Activated CD8-positive, alpha-beta memory T cell treated with anti-CD3 and anti-CD28 coated beads, Interleukin-2, amount 10 ng/mL, durations not matched to agents 7 days and 5 days (primary cell): ENCODE measurements around the gene BMPR1A. TPM values are rescaled to one million over a fixed set of nuclear protein-coding genes. Genes with fewer than 3 reads are reported as not detected.

Source experiments
- ATAC-seq: fragments of 150-1000 bp; cut with Tn5 transposase; one replicate; pipeline ENCODE4 v1.10.0; 2021; ENCODE audit warnings: moderate library complexity
- CTCF ChIA-PET: fragments of 350-600 bp; sonication (Branson Sonifier 250); formaldehyde crosslinking; loops from one replicate; lab custom pipeline; 2021; ENCODE audit warnings: antibody characterized with exemption; lab: Charles Lee
- DNase-seq: peaks from one replicate; pipeline ENCODE4 v3.0.0-alpha.2; 2020
- H3K27ac Mint-ChIP-seq: one replicate; pipeline ENCODE4 v1.8.0; 2021; ENCODE audit warnings: mild to moderate bottlenecking, mixed read lengths
- H3K27me3 Mint-ChIP-seq: one replicate; pipeline ENCODE4 v1.8.0; 2021; ENCODE audit warnings: mixed read lengths
- H3K36me3 Mint-ChIP-seq: one replicate; pipeline ENCODE4 v1.8.0; 2021; ENCODE audit warnings: mild to moderate bottlenecking, mixed read lengths
- H3K4me1 Mint-ChIP-seq: one replicate; pipeline ENCODE4 v1.8.0; 2021; ENCODE audit warnings: mixed read lengths
- H3K4me3 Mint-ChIP-seq: one replicate; pipeline ENCODE4 v1.8.0; 2021; ENCODE audit warnings: mild to moderate bottlenecking, moderate library complexity, mixed read lengths
- H3K9me3 Mint-ChIP-seq: one replicate; pipeline ENCODE4 v1.8.0; 2022; ENCODE audit warnings: low read depth, mixed read lengths
- total RNA-seq, 2 experiments: library from RNA; stranded (reverse); gene quantifications; one replicate each; pipeline ENCODE4 v1.2.3, GENCODE V29; 2021

Gene BMPR1A
- 10 to 100 TPM; 17.1 to 19.5 TPM for total RNA-seq

DNA sequence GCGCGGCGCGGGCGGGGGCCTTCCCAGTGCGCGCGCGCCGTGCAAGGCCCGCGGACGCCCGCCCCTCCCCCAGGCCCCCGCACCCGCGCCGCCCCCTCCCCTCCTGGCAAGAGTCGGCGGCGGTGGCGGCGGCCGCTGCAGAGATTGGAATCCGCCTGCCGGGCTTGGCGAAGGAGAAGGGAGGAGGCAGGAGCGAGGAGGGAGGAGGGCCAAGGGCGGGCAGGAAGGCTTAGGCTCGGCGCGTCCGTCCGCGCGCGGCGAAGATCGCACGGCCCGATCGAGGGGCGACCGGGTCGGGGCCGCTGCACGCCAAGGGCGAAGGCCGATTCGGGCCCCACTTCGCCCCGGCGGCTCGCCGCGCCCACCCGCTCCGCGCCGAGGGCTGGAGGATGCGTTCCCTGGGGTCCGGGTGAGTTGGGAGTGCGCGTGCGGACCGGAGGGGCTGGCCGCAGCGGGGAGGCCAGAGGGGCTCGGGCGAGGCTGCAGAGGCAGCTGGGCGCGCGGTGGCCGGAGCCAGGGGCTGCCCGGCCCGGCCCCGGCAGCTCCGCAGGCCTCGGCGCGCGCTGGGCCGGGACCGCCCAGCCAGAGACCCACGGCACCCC is at the start of gene BMPR1A:
Gene BMPR1A (plus strand): TSS at position 109 of the 602 bp plus-strand sequence. CDS start 119,400 bp downstream, outside the sequence.
- DNase-seq (no peak), ATAC-seq (peak; percentile 63)
- Mint-ChIP-seq H3K27ac (peak within 1 kb of the TSS; percentile 82), H3K4me1 (peaks cover 52% of the 10 kb centered on the region), H3K36me3 (peaks cover 11% of the 10 kb centered on the region), H3K27me3 (peaks cover 19% of the 10 kb centered on the region), H3K4me3 (peak within 1 kb of the TSS; percentile 85), H3K9me3 (no peaks in the 10 kb centered on the region)
- CTCF ChIA-PET: interaction anchor here (0.9 to 1.3 kb wide), 4 partner anchors 15 to 136 kb away, joined by 3 to 6 read pairs (median 4); no protein-coding TSS in a partner anchor

DNA sequence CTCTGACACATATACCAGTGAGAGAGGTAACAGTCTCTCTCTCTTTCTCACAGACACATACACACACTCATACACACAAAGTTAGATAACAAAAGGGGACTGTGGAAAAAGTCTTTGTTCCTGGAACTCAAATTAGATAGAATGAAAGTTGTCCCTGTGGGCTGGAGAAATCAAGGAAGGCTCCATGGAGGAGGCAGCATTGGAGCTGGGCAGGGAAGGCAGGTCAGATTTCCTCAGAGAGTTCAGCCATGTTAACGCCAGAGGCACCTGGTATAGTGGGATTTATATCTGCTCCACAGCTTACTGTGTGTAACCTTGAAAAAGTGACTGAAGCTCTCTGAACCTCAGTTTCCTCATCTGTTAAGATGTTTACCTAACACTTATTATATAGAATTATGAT is 49.4 kb upstream of the BMPR1A start:
- H3K27ac Mint-ChIP-seq: no peak overlapping the region
- no peak overlapping the region for H3K4me3 Mint-ChIP-seq
- DNase-seq (no peak), ATAC-seq (no peak)
- no peaks in the 10 kb centered on the region for H3K9me3 Mint-ChIP-seq
- H3K36me3 Mint-ChIP-seq: no peaks in the 10 kb centered on the region
- H3K4me1 Mint-ChIP-seq: peaks cover 7% of the 10 kb centered on the region
- H3K27me3 Mint-ChIP-seq: no peaks in the 10 kb centered on the region
- CTCF ChIA-PET: no interaction called here

DNA sequence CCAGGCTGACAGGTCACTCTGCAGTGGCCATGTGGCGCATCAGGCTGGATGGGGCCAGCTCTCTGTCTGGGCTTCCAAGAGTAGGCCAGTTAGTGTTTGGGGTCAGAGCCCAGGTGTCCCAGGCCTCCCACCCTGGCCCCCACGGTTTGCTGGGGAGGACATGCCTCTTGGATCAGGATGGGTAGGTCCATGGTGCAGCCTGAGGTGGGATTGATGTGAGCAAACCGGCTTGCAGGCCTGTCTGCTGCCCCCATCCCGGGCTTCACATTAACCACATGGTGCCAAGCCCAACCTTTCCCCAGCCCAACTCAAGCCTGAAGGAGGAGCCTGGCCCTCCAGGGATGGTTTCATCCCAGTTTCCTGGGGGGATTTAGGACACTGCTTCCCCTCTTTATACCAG is 48.9 kb upstream of the BMPR1A start:
- no peaks in the 10 kb centered on the region for H3K27me3 Mint-ChIP-seq
- CTCF ChIA-PET: interaction anchor here (1.0 kb wide), 1 partner anchor 13 kb away, joined by 3 read pairs; no protein-coding TSS in a partner anchor
- no peak for DNase-seq
- H3K4me3 Mint-ChIP-seq: no peak overlapping the region
- no peaks in the 10 kb centered on the region for H3K36me3 Mint-ChIP-seq
- no peak overlapping the region for H3K27ac Mint-ChIP-seq
- peaks cover 9% of the 10 kb centered on the region for H3K4me1 Mint-ChIP-seq
- H3K9me3 Mint-ChIP-seq: no peaks in the 10 kb centered on the region
- no peak for ATAC-seq

DNA sequence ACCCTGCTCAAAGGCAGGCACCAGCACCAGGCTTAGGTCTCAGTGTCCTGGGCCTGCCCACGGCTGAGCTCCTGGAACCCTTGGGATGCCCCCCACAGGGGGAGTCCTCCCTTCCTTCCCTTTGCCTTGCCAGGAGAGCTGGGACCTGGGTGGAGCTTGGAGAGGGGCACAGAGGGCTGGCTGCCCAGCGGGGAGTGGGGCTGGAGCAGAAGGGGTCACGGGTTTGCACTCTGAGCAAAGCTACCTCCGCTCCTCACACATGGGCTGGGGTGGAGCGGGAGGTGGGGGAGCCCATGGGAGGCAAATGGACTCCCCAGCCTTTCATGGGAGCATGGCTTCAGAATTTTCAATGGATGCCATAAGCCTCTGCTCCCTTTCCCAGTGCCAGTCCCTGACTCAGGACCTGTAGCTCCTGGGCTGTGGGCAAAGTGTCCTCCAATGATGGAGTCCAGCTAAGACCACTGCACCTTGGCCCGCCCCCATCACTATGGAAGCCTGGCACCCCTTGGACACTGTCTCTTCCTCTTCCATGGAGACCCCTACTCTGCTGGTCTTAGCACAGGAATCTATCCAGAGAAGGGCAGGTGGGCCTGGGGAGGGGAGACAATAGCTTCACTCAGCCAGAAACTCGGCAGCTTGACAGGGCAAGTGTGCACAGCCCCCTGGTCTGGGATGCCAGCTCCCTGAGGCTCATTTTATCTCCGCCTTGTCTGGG is 48.2 kb upstream of the BMPR1A start:
- H3K27me3 Mint-ChIP-seq: no peaks in the 10 kb centered on the region
- H3K4me3 Mint-ChIP-seq: no peak overlapping the region
- no peaks in the 10 kb centered on the region for H3K36me3 Mint-ChIP-seq
- H3K27ac Mint-ChIP-seq: no peak overlapping the region
- H3K9me3 Mint-ChIP-seq: no peaks in the 10 kb centered on the region
- H3K4me1 Mint-ChIP-seq: peaks cover 9% of the 10 kb centered on the region
- no peak for ATAC-seq
- DNase-seq: no peak
- CTCF ChIA-PET: interaction anchor here (1.0 kb wide), 2 partner anchors 13 to 19 kb away, joined by 3 read pairs; no protein-coding TSS in a partner anchor

DNA sequence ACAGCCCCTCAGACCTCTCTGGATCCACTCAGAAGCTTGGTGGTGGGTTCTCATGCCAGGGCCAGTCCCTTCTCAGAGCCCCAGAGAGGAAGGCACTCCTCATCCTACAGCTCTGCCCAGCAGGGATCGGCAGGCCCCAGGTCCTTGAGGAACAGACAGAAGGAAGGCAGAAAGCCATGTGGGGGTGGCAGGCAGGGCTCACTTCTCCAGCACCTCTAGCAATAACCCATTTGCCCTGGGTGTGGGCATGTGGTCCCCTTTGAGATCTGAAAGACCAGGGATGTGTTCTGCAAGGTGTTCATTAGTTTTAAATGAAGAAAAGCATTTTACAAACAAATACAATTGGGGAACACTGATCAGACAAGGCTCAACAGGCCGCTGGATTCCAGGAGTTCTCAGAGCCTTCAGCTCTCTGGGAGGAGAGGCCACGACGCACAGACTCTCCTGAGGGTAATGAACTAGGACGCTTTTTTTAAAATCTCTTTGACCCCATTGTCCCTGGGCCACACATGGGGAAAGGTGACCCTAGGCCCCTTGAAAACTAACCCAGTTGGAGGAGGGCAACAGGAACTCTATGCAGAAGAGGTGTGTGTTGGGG is 47.5 kb upstream of the BMPR1A start:
- H3K36me3 Mint-ChIP-seq: no peaks in the 10 kb centered on the region
- H3K9me3 Mint-ChIP-seq: no peaks in the 10 kb centered on the region
- H3K4me1 Mint-ChIP-seq: peaks cover 9% of the 10 kb centered on the region
- no peak overlapping the region for H3K4me3 Mint-ChIP-seq
- H3K27ac Mint-ChIP-seq: no peak overlapping the region
- H3K27me3 Mint-ChIP-seq: no peaks in the 10 kb centered on the region
- ATAC-seq: no peak
- CTCF ChIA-PET: interaction anchor here (1.0 kb wide), 2 partner anchors 14 to 20 kb away, joined by 3 read pairs; no protein-coding TSS in a partner anchor
- no peak for DNase-seq

DNA sequence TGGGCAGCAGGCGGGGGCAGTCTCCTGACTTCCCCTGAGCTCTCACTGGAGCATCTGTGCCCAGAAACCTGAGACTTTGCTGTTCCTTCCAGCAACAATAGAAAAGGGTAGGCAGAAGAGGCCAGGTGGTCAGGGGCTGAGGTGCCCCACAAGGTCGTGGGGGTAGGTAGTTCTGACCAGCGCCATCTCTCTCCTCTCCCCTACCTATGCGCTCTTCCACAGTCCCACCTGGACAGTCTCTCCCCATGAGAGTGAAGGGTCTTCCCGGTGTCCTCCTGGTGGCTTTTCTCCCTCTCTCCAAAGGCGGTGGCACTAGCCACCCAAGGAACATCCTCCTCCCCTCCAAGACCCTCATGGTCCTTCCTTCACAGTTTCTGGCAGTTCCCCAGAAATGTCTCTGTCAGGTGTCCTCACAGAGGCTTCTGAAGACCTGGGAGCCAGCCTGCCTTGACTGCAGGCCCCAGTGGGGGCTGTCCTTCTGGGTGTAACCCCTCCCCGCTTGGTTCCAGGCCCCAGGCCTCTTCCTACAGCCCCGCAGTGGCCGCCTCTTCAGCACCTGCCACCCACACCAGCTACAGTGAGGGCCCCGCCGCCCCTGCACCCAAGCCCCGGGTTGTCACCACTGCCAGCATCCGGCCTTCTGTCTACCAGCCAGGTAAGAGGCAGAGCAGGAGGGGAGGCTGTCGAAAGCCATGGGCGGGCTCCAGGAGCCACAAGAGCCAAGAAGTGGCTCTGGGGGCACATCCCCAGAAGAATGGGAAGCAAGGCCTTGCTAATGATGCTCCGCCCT is 46.8 kb upstream of the BMPR1A start:
- Mint-ChIP-seq H3K27me3 (no peaks in the 10 kb centered on the region), H3K9me3 (no peaks in the 10 kb centered on the region), H3K4me1 (peaks cover 9% of the 10 kb centered on the region), H3K4me3 (no peak overlapping the region), H3K36me3 (no peaks in the 10 kb centered on the region), H3K27ac (peak overlapping the region; percentile 57)
- DNase-seq: no peak
- CTCF ChIA-PET: interaction anchor here (0.8 to 1.0 kb wide), 3 partner anchors 14 to 43 kb away, joined by 3 to 4 read pairs (median 3); no protein-coding TSS in a partner anchor
- no peak for ATAC-seq

DNA sequence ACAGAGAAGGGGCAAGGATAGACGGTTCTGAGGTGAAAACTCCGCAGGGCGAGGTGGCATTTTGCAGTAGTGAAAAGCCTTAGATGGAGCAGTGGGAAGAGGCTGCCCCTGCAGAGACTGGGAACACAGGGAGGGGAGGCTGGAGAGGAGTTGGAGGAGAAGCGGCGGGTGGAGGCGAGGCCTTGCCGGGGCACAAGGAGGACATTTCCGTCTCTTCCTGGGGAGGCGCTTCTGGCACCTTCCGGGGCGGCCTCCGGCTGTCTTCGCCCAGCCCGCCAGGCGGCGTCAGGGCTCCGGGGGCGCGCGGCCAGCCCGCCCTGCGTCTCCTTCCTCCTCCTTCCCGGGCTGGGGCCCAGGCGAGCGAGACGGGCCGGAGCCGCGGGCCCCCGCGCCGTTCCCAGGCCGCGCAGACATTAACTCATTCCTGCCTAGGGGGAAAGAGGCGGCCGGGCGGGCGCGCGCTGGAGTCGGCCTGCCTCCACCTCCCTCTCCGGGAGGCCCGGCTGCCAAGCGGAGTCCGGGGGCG is 45.4 kb upstream of the BMPR1A start:
- Mint-ChIP-seq H3K27me3 (no peaks in the 10 kb centered on the region), H3K9me3 (no peaks in the 10 kb centered on the region), H3K4me1 (peaks cover 9% of the 10 kb centered on the region), H3K4me3 (peak overlapping the region; percentile 74), H3K27ac (peak overlapping the region; percentile 92), H3K36me3 (no peaks in the 10 kb centered on the region)
- ATAC-seq (peak; percentile 96), DNase-seq (peak; percentile 89)
- CTCF ChIA-PET: interaction anchor here (1.0 to 1.8 kb wide), 4 partner anchors 46 to 228 kb away, joined by 3 to 6 read pairs (median 4); no protein-coding TSS in a partner anchor

DNA sequence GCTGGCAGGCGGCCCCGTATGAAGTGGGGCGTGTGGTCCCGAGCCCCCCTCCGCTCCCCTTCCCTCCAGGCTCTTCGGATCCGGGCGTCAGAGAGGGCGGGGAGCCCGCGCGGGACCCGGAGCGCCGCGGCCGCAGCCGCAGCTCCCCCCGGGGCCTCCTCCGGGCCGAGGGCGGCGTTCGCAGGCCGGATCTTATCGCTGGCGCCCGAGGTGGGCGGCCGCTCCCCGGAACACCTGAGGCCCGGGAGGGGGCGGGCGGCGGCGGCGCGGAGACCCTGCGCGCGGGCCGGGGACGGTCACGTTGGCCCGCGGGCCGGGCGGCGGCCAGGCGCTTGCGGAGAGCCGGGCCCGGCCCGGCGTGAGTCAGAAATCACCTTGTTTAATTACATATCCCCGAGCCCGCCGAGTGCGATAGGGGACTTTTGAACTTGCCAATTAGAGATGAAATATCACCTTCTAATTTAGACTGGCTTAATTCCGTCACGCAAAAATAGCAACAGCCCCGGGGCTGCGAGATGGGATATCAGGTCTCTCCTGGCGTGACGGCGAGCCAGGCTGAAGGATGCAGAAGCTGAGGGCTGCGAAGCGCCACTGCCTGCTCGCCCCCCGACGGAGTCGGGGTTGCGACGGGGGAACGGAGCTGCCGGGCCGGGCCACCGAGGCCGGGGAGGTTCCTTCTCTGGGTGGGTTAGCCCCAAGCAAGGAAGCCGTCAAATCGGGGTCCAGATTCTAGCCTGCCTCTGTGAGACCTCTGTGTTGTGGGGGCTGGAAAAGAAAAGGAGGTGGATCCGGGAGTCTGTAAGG is 44.7 kb upstream of the BMPR1A start:
- Mint-ChIP-seq H3K4me1 (peaks cover 9% of the 10 kb centered on the region), H3K27ac (peak overlapping the region; percentile 91), H3K27me3 (no peaks in the 10 kb centered on the region), H3K36me3 (no peaks in the 10 kb centered on the region), H3K4me3 (peak overlapping the region; percentile 80), H3K9me3 (no peaks in the 10 kb centered on the region)
- ATAC-seq: peak; percentile 68
- CTCF ChIA-PET: interaction anchor here (0.7 to 1.8 kb wide), 15 partner anchors 18 to 312 kb away, joined by 3 to 6 read pairs (median 3); no protein-coding TSS in a partner anchor
- DNase-seq: peak; percentile 62

DNA sequence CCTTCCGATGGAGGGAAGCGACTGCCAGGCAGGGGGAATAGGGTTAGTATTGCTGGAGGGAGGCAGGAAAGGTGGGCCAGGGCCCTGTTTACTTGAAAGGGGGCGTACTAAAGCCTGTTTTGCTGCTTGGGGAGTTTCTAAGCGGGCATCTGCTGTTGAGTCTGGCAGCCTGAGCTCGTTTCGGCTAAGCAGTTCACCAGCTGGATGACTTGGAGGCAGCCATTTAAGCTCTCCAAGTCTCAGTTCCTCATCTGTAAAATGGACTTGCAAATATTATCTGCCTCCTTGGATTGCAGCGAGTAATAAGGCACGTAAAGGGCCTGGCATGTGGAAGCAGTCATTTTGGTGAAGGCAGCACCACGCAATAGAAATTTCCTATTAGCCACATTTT is 44.1 kb upstream of the BMPR1A start:
- ATAC-seq (no peak), DNase-seq (no peak)
- H3K27ac Mint-ChIP-seq: peak overlapping the region; percentile 91
- peak overlapping the region; percentile 80 for H3K4me3 Mint-ChIP-seq
- H3K9me3 Mint-ChIP-seq: no peaks in the 10 kb centered on the region
- no peaks in the 10 kb centered on the region for H3K27me3 Mint-ChIP-seq
- no peaks in the 10 kb centered on the region for H3K36me3 Mint-ChIP-seq
- CTCF ChIA-PET: interaction anchor here (0.9 to 1.8 kb wide), 12 partner anchors 19 to 313 kb away, joined by 3 to 6 read pairs (median 4); no protein-coding TSS in a partner anchor
- peaks cover 9% of the 10 kb centered on the region for H3K4me1 Mint-ChIP-seq

DNA sequence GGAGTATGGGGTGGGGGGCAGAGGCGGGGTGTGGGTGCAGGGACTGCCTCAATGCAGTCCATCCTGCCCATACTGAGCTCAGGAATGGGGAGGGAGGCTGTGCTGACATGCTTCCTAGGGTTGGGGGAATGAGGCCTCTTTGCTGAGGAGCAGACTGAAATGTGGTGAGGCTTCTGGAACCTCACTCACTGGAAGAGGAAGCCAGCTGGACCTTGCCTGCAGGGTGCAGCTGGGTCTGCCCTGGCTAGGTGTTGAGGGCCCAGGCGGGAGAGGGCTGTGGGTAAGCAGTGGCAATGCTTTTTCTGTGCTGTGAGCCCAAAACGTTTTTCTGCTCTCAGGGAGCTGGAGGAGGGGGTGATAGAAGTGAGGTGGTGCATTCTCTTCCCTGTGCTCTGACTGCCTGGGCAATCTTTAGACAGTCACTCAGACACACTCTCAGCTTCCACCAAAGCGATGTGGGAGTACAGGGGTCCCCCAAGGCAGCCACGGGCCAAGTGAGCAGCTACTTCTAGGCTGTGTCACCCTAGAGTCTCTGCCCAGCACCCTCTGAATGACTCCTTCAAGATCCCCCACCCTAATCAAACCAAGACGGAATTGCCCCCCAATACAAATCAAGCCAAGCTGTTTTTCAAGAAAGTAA is 41.1 kb upstream of the BMPR1A start:
- CTCF ChIA-PET: interaction anchor here (0.5 to 1.3 kb wide), 2 partner anchors 26 to 52 kb away, joined by 3 read pairs; no protein-coding TSS in a partner anchor
- Mint-ChIP-seq H3K4me1 (peaks cover 9% of the 10 kb centered on the region), H3K4me3 (no peak overlapping the region), H3K27ac (no peak overlapping the region), H3K27me3 (peaks cover 7% of the 10 kb centered on the region), H3K36me3 (no peaks in the 10 kb centered on the region), H3K9me3 (no peaks in the 10 kb centered on the region)
- DNase-seq: no peak
- ATAC-seq: no peak

DNA sequence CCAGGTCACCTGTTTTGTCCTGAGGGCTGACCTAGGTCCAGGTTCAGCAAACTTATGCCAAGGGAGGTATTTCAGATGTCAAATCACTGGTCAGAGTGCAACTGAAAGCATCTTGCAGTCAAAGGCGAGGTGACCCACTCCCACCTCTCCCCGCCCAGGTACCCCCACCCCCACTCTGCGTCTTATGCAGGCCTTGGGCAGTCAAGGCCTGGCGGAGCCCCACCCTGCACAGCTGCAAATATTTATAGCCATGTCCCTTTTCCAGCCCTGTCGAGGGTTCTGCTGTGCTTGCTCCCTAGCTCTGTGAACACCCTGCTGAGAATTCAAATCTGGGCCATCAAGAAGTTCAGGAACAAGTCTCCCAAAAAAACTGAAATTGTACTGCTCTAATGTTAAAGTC is 40.6 kb upstream of the BMPR1A start:
- CTCF ChIA-PET: interaction anchor here (1.3 kb wide), 1 partner anchor 26 kb away, joined by 3 read pairs; no protein-coding TSS in a partner anchor
- DNase-seq (no peak), ATAC-seq (no peak)
- Mint-ChIP-seq H3K4me1 (peaks cover 4% of the 10 kb centered on the region), H3K36me3 (no peaks in the 10 kb centered on the region), H3K4me3 (no peak overlapping the region), H3K27me3 (peaks cover 11% of the 10 kb centered on the region), H3K27ac (no peak overlapping the region), H3K9me3 (no peaks in the 10 kb centered on the region)
